GM23338 (cell line): ENCODE data around the gene RNF32.

Experiments
- CREB1 ChIP-seq: fragments of 250-450 bp; sonication (Bioruptor Pico); IDR thresholded peaks from 2 replicates; pipeline ENCODE4 v1.5.0; 2020; ENCODE audit warnings: low read depth, mild to moderate bottlenecking, moderate library complexity
- EZH2 ChIP-seq: fragments of 200-600 bp; sonication (generic); IDR thresholded peaks from one replicate; pipeline ENCODE4 v1.8.0; 2017; ENCODE audit warnings: antibody characterized with exemption, mild to moderate bottlenecking, low read depth; ENCODE audit not compliant: unreplicated experiment
- EZH2phosphoT487 ChIP-seq: fragments of 200-600 bp; sonication (generic); IDR thresholded peaks from one replicate; pipeline ENCODE4 v1.8.1; 2018; ENCODE audit warnings: antibody characterized with exemption; ENCODE audit not compliant: unreplicated experiment
- JUNB ChIP-seq: IDR thresholded peaks from one replicate; pipeline ENCODE4 v1.6.1; 2016; ENCODE audit warnings: antibody characterized with exemption; ENCODE audit not compliant: unreplicated experiment
- POLR2AphosphoS5 ChIP-seq: IDR thresholded peaks from 2 replicates; pipeline ENCODE4 v1.6.1; 2016; ENCODE audit warnings: antibody characterized with exemption, low read depth
- STAT1 ChIP-seq: IDR thresholded peaks from one replicate; pipeline ENCODE4 v1.6.1; 2016; ENCODE audit warnings: antibody characterized with exemption; ENCODE audit not compliant: unreplicated experiment
- ZNF331 ChIP-seq: fragments of 250-450 bp; sonication (Bioruptor Pico); IDR thresholded peaks from 2 replicates; pipeline ENCODE4 v1.5.0; 2020; ENCODE audit warnings: low read depth, mild to moderate bottlenecking, moderate library complexity
- TF ChIP-seq, protein P1 (sequence below), 2 experiments: fragments of 200-600 bp in 1 of 2; sonication (generic) in 1 of 2; conservative IDR thresholded peaks; 2 replicates each; pipeline versions ENCODE4 v1.5.1 to v1.6.1; 2016 to 2017; ENCODE audit warnings: antibody characterized with exemption in 2 of 2, low read depth in 2 of 2, mild to moderate bottlenecking in 2 of 2, moderate library complexity in 1 of 2
- TF ChIP-seq, protein P2 (sequence below): IDR thresholded peaks from one replicate; pipeline ENCODE4 v1.6.1; 2018; ENCODE audit warnings: antibody characterized with exemption; ENCODE audit not compliant: unreplicated experiment
- TF ChIP-seq, protein P3 (sequence below): IDR thresholded peaks from 2 replicates; pipeline ENCODE4 v1.6.1; 2016; ENCODE audit warnings: antibody characterized with exemption
- TF ChIP-seq, protein P4 (sequence below): fragments of 250-450 bp; sonication (Bioruptor Pico); IDR thresholded peaks from 2 replicates; pipeline ENCODE4 v1.5.0; 2020; ENCODE audit warnings: mild to moderate bottlenecking, moderate library complexity

DNA sequence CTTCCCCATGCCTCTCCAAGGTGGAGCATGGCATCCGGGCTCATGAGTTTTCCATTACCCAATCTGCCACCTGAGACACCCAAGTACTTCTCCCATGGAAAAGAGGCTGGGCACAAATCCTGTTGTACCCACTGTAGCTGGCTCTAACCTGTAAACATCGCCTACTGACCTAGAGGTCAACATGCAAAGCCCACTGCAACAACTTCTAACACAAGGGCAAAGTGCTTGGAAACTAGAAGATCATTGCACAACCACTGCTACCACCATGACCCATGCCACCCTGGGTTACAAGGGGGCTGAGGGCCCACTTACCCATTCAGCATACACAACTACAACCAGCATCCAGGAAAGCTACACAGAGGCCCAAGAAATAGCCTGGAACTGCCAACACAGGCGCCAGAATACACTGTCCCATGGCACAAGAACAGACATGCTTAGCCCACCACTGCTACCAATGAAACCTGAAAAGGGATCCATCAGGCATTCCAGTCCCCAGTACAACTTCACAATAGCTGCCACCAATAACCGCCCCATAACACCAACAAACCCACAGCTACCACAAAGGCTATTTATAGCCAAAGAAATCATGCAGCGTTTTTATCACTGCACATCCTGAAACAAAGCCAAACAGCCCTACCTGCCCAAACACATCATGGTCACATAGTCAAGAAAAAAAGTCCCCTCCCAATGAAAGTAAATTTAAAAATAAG is 63.4 kb downstream of the RNF32 start:
- TF ChIP-seq POLR2AphosphoS5, result no peak
- TF ChIP-seq EZH2, result no peak
- TF ChIP-seq, protein P1, sequence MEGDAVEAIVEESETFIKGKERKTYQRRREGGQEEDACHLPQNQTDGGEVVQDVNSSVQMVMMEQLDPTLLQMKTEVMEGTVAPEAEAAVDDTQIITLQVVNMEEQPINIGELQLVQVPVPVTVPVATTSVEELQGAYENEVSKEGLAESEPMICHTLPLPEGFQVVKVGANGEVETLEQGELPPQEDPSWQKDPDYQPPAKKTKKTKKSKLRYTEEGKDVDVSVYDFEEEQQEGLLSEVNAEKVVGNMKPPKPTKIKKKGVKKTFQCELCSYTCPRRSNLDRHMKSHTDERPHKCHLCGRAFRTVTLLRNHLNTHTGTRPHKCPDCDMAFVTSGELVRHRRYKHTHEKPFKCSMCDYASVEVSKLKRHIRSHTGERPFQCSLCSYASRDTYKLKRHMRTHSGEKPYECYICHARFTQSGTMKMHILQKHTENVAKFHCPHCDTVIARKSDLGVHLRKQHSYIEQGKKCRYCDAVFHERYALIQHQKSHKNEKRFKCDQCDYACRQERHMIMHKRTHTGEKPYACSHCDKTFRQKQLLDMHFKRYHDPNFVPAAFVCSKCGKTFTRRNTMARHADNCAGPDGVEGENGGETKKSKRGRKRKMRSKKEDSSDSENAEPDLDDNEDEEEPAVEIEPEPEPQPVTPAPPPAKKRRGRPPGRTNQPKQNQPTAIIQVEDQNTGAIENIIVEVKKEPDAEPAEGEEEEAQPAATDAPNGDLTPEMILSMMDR (conservative IDR thresholded peaks at IDR 0.05; ENCODE audit: low read depth in 2 of 2), result no peak
- TF ChIP-seq, protein P2, sequence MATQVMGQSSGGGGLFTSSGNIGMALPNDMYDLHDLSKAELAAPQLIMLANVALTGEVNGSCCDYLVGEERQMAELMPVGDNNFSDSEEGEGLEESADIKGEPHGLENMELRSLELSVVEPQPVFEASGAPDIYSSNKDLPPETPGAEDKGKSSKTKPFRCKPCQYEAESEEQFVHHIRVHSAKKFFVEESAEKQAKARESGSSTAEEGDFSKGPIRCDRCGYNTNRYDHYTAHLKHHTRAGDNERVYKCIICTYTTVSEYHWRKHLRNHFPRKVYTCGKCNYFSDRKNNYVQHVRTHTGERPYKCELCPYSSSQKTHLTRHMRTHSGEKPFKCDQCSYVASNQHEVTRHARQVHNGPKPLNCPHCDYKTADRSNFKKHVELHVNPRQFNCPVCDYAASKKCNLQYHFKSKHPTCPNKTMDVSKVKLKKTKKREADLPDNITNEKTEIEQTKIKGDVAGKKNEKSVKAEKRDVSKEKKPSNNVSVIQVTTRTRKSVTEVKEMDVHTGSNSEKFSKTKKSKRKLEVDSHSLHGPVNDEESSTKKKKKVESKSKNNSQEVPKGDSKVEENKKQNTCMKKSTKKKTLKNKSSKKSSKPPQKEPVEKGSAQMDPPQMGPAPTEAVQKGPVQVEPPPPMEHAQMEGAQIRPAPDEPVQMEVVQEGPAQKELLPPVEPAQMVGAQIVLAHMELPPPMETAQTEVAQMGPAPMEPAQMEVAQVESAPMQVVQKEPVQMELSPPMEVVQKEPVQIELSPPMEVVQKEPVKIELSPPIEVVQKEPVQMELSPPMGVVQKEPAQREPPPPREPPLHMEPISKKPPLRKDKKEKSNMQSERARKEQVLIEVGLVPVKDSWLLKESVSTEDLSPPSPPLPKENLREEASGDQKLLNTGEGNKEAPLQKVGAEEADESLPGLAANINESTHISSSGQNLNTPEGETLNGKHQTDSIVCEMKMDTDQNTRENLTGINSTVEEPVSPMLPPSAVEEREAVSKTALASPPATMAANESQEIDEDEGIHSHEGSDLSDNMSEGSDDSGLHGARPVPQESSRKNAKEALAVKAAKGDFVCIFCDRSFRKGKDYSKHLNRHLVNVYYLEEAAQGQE, result no peak
- TF ChIP-seq CREB1 (CRISPR knock-in tag), result no peak
- no peak for TF ChIP-seq JUNB
- TF ChIP-seq, protein P3, sequence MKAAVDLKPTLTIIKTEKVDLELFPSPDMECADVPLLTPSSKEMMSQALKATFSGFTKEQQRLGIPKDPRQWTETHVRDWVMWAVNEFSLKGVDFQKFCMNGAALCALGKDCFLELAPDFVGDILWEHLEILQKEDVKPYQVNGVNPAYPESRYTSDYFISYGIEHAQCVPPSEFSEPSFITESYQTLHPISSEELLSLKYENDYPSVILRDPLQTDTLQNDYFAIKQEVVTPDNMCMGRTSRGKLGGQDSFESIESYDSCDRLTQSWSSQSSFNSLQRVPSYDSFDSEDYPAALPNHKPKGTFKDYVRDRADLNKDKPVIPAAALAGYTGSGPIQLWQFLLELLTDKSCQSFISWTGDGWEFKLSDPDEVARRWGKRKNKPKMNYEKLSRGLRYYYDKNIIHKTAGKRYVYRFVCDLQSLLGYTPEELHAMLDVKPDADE, result no peak
- no peak for TF ChIP-seq EZH2phosphoT487
- no peak for TF ChIP-seq STAT1
- TF ChIP-seq ZNF331, result no peak
- TF ChIP-seq, protein P4, sequence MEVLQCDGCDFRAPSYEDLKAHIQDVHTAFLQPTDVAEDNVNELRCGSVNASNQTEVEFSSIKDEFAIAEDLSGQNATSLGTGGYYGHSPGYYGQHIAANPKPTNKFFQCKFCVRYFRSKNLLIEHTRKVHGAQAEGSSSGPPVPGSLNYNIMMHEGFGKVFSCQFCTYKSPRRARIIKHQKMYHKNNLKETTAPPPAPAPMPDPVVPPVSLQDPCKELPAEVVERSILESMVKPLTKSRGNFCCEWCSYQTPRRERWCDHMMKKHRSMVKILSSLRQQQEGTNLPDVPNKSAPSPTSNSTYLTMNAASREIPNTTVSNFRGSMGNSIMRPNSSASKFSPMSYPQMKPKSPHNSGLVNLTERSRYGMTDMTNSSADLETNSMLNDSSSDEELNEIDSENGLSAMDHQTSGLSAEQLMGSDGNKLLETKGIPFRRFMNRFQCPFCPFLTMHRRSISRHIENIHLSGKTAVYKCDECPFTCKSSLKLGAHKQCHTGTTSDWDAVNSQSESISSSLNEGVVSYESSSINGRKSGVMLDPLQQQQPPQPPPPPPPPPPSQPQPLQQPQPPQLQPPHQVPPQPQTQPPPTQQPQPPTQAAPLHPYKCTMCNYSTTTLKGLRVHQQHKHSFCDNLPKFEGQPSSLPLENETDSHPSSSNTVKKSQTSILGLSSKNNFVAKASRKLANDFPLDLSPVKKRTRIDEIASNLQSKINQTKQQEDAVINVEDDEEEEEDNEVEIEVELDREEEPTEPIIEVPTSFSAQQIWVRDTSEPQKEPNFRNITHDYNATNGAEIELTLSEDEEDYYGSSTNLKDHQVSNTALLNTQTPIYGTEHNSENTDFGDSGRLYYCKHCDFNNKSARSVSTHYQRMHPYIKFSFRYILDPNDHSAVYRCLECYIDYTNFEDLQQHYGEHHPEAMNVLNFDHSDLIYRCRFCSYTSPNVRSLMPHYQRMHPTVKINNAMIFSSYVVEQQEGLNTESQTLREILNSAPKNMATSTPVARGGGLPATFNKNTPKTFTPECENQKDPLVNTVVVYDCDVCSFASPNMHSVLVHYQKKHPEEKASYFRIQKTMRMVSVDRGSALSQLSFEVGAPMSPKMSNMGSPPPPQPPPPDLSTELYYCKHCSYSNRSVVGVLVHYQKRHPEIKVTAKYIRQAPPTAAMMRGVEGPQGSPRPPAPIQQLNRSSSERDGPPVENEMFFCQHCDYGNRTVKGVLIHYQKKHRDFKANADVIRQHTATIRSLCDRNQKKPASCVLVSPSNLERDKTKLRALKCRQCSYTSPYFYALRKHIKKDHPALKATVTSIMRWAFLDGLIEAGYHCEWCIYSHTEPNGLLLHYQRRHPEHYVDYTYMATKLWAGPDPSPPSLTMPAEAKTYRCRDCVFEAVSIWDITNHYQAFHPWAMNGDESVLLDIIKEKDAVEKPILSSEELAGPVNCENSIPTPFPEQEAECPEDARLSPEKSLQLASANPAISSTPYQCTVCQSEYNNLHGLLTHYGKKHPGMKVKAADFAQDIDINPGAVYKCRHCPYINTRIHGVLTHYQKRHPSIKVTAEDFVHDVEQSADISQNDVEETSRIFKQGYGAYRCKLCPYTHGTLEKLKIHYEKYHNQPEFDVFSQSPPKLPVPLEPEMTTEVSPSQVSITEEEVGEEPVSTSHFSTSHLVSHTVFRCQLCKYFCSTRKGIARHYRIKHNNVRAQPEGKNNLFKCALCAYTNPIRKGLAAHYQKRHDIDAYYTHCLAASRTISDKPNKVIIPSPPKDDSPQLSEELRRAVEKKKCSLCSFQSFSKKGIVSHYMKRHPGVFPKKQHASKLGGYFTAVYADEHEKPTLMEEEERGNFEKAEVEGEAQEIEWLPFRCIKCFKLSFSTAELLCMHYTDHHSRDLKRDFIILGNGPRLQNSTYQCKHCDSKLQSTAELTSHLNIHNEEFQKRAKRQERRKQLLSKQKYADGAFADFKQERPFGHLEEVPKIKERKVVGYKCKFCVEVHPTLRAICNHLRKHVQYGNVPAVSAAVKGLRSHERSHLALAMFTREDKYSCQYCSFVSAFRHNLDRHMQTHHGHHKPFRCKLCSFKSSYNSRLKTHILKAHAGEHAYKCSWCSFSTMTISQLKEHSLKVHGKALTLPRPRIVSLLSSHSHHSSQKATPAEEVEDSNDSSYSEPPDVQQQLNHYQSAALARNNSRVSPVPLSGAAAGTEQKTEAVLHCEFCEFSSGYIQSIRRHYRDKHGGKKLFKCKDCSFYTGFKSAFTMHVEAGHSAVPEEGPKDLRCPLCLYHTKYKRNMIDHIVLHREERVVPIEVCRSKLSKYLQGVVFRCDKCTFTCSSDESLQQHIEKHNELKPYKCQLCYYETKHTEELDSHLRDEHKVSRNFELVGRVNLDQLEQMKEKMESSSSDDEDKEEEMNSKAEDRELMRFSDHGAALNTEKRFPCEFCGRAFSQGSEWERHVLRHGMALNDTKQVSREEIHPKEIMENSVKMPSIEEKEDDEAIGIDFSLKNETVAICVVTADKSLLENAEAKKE, result no peak
